GM10248 (cell line): ENCODE results near the gene TRAPPC12.

Experiments
- CTCF ChIA-PET: fragments of 300-600 bp; sonication (Branson Sonifier 250); formaldehyde crosslinking; extraction: SDS; loops from one replicate; lab custom pipeline; 2021; ENCODE audit warnings: antibody characterized with exemption; lab: Yijun Ruan, JAX
- POLR2A ChIA-PET: fragments of 350-650 bp; sonication (Branson Sonifier 250); formaldehyde crosslinking; extraction: SDS; loops from one replicate; lab custom pipeline; 2020; ENCODE audit warnings: antibody characterized with exemption; lab: Yijun Ruan, JAX
- DNase-seq: peaks from one replicate; pipeline ENCODE4 v3.0.0; 2012; ENCODE audit errors: extremely low spot score
- TF ChIP-seq, protein P1 (sequence below): IDR thresholded peaks from 2 replicates; pipeline ENCODE4 v1.5.1; 2012; ENCODE audit warnings: mild to moderate bottlenecking, low read depth; ENCODE audit errors: extremely low read depth, missing control alignments, control extremely low read depth

The TRAPPC12 gene

DNA sequence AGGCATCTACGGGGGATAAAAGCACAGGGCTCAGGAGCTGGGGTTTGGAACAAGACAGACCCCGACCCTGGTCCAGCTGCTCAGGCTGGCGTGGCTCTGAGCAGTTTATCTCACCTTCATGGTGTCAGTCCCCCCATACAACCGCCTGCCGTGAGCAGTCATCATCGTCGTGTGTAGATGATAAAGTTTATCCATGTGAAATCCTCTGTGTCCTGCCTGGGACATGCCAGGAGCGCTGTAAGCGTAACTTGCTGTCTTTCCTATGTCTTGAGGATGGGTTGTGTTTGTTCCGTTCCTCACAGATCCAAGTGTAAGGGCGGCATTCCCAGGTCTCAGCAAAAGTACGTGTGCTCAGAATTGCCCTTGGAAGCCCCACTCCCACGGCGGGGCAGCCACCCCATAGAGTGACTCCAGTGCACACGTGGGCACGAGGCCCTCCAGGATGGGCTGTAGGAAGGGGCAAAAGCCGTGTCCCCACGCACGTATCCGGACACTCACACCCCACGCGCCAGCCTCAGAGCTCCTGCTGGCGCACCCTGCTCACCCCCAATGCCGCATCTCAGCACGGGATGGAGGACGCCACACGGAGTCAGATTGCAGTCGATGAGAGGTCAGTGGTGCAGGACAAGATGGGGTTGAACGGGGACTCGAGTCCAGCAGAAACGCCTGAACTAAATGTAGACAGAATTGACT, 88.9 kb downstream of the TRAPPC12 start:
- ChIA-PET CTCF (interaction anchor here (0.8 to 11.1 kb wide), 2 partner anchors 41 to 48 kb away, joined by 3 to 103 read pairs; no protein-coding TSS in a partner anchor), POLR2A (no interaction called here)
- TF ChIP-seq, protein P1, sequence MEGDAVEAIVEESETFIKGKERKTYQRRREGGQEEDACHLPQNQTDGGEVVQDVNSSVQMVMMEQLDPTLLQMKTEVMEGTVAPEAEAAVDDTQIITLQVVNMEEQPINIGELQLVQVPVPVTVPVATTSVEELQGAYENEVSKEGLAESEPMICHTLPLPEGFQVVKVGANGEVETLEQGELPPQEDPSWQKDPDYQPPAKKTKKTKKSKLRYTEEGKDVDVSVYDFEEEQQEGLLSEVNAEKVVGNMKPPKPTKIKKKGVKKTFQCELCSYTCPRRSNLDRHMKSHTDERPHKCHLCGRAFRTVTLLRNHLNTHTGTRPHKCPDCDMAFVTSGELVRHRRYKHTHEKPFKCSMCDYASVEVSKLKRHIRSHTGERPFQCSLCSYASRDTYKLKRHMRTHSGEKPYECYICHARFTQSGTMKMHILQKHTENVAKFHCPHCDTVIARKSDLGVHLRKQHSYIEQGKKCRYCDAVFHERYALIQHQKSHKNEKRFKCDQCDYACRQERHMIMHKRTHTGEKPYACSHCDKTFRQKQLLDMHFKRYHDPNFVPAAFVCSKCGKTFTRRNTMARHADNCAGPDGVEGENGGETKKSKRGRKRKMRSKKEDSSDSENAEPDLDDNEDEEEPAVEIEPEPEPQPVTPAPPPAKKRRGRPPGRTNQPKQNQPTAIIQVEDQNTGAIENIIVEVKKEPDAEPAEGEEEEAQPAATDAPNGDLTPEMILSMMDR = no peak
- DNase-seq = no peak

GRCh38 chr2:3469486-3469885, 90.0 kb downstream of the TRAPPC12 start:
- ChIA-PET CTCF (interaction anchor here (0.8 to 1.5 kb wide), 2 partner anchors 45 to 49 kb away, joined by 3 to 7 read pairs; no protein-coding TSS in a partner anchor), POLR2A (no interaction called here)
- DNase-seq = no peak
- TF ChIP-seq, protein P1 = no peak

- ChIA-PET CTCF (interaction anchor here (1.2 to 1.5 kb wide), 4 partner anchors 8 to 46 kb away, joined by 3 to 7 read pairs (median 5); no protein-coding TSS in a partner anchor), POLR2A (no interaction called here)
- TF ChIP-seq, protein P1 = no peak
- DNase-seq = no peak
These were observed 90.7 kb downstream of the TRAPPC12 start for GRCh38 chr2:3470166-3470651.

- TF ChIP-seq, protein P1 = no peak
- POLR2A ChIA-PET = no interaction called here
- CTCF ChIA-PET = interaction anchor here (1.2 to 1.5 kb wide), 4 partner anchors 9 to 47 kb away, joined by 3 to 7 read pairs (median 5); no protein-coding TSS in a partner anchor
- no peak for DNase-seq
These were observed 91.6 kb downstream of the TRAPPC12 start for GRCh38 chr2:3470856-3471737.

DNA sequence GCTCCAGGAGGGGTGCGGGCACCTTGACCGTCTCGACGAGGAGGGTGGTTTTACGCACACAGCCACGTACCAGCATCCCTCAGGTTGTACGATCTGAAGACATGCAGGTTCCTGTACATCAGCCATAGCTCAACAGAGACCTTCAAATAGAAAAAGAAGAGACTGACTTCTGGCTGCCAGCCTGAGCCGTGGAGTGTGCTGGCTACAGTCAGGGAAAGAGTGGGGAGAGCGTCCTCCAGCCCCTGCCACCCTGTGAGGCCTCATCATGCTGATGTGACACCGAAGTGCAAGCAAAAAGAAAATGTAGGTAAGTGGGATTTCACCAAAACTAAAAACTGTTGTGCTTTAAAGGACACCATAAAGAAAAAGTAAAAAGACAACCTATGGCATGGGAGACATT, 92.8 kb downstream of the TRAPPC12 start:
- no peak for DNase-seq
- TF ChIP-seq, protein P1 = no peak
- ChIA-PET POLR2A (no interaction called here), CTCF (interaction anchor here (1.5 to 3.7 kb wide), 3 partner anchors 10 to 49 kb away, joined by 4 to 50 read pairs (median 9); no protein-coding TSS in a partner anchor)

- CTCF ChIA-PET = interaction anchor here (1.5 to 3.7 kb wide), 4 partner anchors 9 to 50 kb away, joined by 4 to 50 read pairs (median 8); no protein-coding TSS in a partner anchor
- POLR2A ChIA-PET = no interaction called here
- DNase-seq = no peak
- TF ChIP-seq, protein P1 = no peak
These were observed 93.5 kb downstream of the TRAPPC12 start for GRCh38 chr2:3472966-3473365.
